Right lobe of liver (tissue), 6 donors: ENCODE data around the gene MTMR1. TPM values are rescaled to one million over a fixed set of nuclear protein-coding genes. Genes with fewer than 3 reads are reported as not detected.

Source experiments
- ATAC-seq, 4 donors: fragments of 200-7000 bp; cut with Tn5 transposase; one replicate each; pipeline ENCODE4 v1.9.1; 2020; ENCODE audit warnings: mild to moderate bottlenecking in 4 of 4, moderate library complexity in 4 of 4
- DNase-seq, 3 donors: peaks; one replicate each; pipeline ENCODE4 v3.0.0-alpha.2; 2020
- H3K27ac ChIP-seq, 3 donors: fragments of 200-600 bp; one replicate each; pipeline ENCODE4 v1.8.0; 2022
- H3K27me3 ChIP-seq, 2 donors: fragments of 200-600 bp; one replicate each; pipeline ENCODE4 v1.8.0; 2022
- H3K36me3 ChIP-seq, 4 donors: fragments of 200-600 bp; sonication (generic) in 1 of 4; one replicate each; pipeline versions ENCODE4 v1.5.1 to v1.8.0; 2017 to 2022; ENCODE audit warnings: control low read depth in 1 of 4
- H3K4me1 ChIP-seq, 4 donors: fragments of 200-600 bp; sonication (generic) in 1 of 4; one replicate each; pipeline versions ENCODE4 v1.5.1 to v1.8.0; 2017 to 2022; ENCODE audit warnings: control low read depth in 1 of 4
- H3K4me3 ChIP-seq, 3 donors: fragments of 200-600 bp; one replicate each; pipeline ENCODE4 v1.8.0; 2022
- H3K9me3 ChIP-seq, 4 donors: fragments of 200-600 bp; sonication (generic) in 1 of 4; one replicate each; pipeline versions ENCODE4 v1.5.1 to v1.8.0; 2017 to 2022; ENCODE audit warnings: control low read depth in 1 of 4
- POLR2A ChIP-seq: fragments of 450-650 bp; IDR thresholded peaks from one replicate; pipeline ENCODE4 v1.6.1; 2017; ENCODE audit warnings: antibody characterized with exemption, mild to moderate bottlenecking
- WGBS: methylation state at CpG from one replicate; pipeline ENCODE4 v1.1.6; 2018; ENCODE audit warnings: low coverage, low lambda C conversion rate; ENCODE audit not compliant: insufficient coverage; ENCODE audit errors: missing lambda C conversion rate; 5-methylcytosine and 5-hydroxymethylcytosine counted together
- intact Hi-C, 2 donors: fragments of 100-400 bp; cut with DNase I; formaldehyde crosslinking; loops; one replicate each; pipeline versions ENCODE4 v1.11.2 to v1.14.1; 2022
- total RNA-seq, 6 experiments: library from RNA; depleted of rRNA in 2 of 6; stranded (reverse); fragments of >200 nt in 2 of 6; fragmentation: NEBNext Ultra II Directional in 3 of 6; extraction: Animal tissue kit (Norgen Biotek cat#: 25700) in 3 of 6; gene quantifications; one replicate each; pipeline versions ENCODE4 v1.1.0 to v1.2.4, GENCODE V29; 2016 to 2023
- TF ChIP-seq, protein P1 (sequence below), 4 donors: fragments of 200-600 bp in 3 of 4; fragments of 450-650 bp in 1 of 4; IDR thresholded peaks; one replicate each; pipeline versions ENCODE4 v1.5.1 to v1.8.0; 2016 to 2022; ENCODE audit warnings: antibody characterized with exemption in 4 of 4, mild to moderate bottlenecking in 2 of 4
- donor health status: DM: no; HTN: yes; CAD: no.
- donor health status: DM: no; HTN: no; CAD: no.
- donor health status: DM: no; HTN: no; CAD: no.
- donor health status: DM: no; HTN: yes; CAD: no.
- donor health status: DM: no; HTN: yes; CAD: no.

MTMR1 gene
- total RNA-seq, 6 experiments from 2014 or later, result 7.6 to 11.2 (median 9.4) TPM

DNA sequence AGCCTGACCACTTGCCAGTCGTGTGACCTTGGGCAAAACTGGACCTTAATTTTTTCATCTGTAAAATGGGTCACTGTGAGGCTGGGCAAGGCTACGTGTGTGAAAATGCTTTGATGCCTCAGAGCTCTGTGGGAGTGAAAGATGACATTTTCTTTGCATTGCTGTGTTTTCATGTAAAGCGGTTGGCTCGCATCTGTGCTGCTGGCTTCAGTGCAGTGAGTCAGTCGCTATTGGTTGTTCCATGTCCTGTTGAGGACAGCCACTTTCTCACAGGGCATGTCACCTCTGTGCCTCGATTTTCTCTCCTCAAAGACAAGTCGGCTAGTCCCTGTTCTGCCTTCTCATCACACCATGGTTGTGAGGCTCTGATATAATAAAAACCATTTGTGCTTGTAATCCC, 4.4 kb downstream of the MTMR1 start:
- Histone ChIP-seq H3K4me1 (peaks cover 0 to 5% (median 0%) of the 10 kb centered on the region in 4 donors), H3K36me3 (no peaks in the 10 kb centered on the region), H3K9me3 (no peaks in the 10 kb centered on the region), H3K27me3 (no peaks in the 10 kb centered on the region), H3K4me3 (no peak overlapping the region), H3K27ac (no peak overlapping the region)
- WGBS, result 63% methylated on average over 3 of the region's 7 CpGs
- ATAC-seq (no peak), DNase-seq (no peak)
- intact Hi-C loops, result no loop called here
- TF ChIP-seq, protein P1, sequence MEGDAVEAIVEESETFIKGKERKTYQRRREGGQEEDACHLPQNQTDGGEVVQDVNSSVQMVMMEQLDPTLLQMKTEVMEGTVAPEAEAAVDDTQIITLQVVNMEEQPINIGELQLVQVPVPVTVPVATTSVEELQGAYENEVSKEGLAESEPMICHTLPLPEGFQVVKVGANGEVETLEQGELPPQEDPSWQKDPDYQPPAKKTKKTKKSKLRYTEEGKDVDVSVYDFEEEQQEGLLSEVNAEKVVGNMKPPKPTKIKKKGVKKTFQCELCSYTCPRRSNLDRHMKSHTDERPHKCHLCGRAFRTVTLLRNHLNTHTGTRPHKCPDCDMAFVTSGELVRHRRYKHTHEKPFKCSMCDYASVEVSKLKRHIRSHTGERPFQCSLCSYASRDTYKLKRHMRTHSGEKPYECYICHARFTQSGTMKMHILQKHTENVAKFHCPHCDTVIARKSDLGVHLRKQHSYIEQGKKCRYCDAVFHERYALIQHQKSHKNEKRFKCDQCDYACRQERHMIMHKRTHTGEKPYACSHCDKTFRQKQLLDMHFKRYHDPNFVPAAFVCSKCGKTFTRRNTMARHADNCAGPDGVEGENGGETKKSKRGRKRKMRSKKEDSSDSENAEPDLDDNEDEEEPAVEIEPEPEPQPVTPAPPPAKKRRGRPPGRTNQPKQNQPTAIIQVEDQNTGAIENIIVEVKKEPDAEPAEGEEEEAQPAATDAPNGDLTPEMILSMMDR (IDR thresholded peaks at IDR 0.05), result no peak
- no peak for TF ChIP-seq POLR2A

DNA sequence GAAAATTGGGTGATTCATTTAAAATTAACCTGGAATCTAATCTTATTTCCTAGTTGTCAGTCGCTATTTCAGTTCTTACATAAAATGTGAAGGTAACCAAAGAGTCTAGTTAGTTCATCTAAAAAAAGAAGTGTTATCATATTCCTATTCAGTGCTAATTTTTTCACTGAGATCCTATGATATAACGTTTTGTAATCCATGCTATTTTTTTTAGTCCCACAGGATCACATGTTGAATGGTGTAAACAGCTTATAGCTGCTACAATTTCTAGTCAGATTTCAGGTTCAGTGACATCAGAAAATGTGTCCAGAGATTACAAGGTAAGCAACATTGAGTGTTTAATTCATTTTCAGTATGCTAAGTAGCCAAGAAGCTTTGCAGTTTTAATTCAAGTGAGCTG, 5.8 kb downstream of the MTMR1 start:
- WGBS, result 32% methylated on average over 2 of the region's 2 CpGs
- ATAC-seq (no peak), DNase-seq (no peak)
- H3K27ac ChIP-seq, result no peak overlapping the region
- H3K9me3 ChIP-seq, result no peaks in the 10 kb centered on the region
- no peaks in the 10 kb centered on the region for H3K36me3 ChIP-seq
- no peaks in the 10 kb centered on the region for H3K27me3 ChIP-seq
- intact Hi-C loops, result no loop called here
- H3K4me3 ChIP-seq, result no peak overlapping the region
- TF ChIP-seq, protein P1 (IDR thresholded peaks at IDR 0.05), result no peak
- TF ChIP-seq POLR2A, result no peak
- peaks cover 0 to 5% (median 0%) of the 10 kb centered on the region in 4 donors for H3K4me1 ChIP-seq

- H3K27me3 ChIP-seq, result no peaks in the 10 kb centered on the region
- no peak overlapping the region for H3K27ac ChIP-seq
- no peaks in the 10 kb centered on the region for H3K4me1 ChIP-seq
- TF ChIP-seq, protein P1 (IDR thresholded peaks at IDR 0.05), result no peak
- TF ChIP-seq POLR2A, result no peak
- no peaks in the 10 kb centered on the region for H3K36me3 ChIP-seq
- intact Hi-C loops, result no loop called here
- no peak for DNase-seq
- ATAC-seq, result no peak
- H3K9me3 ChIP-seq, result no peaks in the 10 kb centered on the region
- H3K4me3 ChIP-seq, result no peak overlapping the region
Measured at GRCh38 chrX:150700107-150700506, 6.9 kb downstream of the MTMR1 start.

GRCh38 chrX:150701377-150701776, 8.2 kb downstream of the MTMR1 start:
- 89% methylated on average over 1 of the region's 1 CpG for WGBS
- ATAC-seq, result no peak
- H3K27me3 ChIP-seq, result no peaks in the 10 kb centered on the region
- H3K4me1 ChIP-seq, result no peaks in the 10 kb centered on the region
- H3K36me3 ChIP-seq, result no peaks in the 10 kb centered on the region
- TF ChIP-seq POLR2A, result no peak
- TF ChIP-seq, protein P1 (IDR thresholded peaks at IDR 0.05), result no peak
- DNase-seq, result no peak
- intact Hi-C loops, result no loop called here
- H3K9me3 ChIP-seq, result no peaks in the 10 kb centered on the region
- H3K27ac ChIP-seq, result no peak overlapping the region
- H3K4me3 ChIP-seq, result no peak overlapping the region

DNA sequence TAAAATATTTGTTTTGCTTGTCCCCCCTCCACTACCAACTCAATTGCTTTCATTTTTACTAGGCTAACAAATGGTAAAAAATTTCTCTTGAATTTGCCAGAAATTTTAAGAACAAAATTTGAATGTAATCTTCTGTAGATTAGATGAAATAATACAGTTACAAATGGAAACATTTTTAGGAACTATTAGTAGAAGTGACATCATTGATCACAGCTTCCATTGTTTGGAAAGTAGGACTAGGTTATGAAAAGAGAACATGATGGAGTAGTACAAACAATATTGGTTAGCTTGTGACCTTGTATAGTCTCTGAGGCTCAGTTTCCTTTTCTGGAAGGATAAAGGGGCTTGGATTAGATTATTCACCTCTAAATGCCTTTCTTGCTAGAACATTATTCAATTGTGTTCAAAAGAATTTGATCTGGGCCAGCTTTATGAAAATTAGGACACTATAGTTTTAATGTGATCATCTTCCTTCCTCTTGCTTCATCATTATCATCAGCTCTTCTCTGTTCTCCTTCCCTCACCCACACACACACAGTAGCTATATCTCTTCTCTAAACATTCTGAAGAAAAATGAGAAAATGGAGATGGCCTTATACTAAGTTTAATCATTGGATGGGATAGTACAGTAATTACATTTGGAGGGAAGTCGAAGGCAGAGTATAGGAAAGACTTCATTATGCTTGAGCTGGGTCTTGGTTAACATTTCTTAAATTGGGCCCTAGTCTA, 9.9 kb downstream of the MTMR1 start:
- no peak for TF ChIP-seq POLR2A
- TF ChIP-seq, protein P1 (IDR thresholded peaks at IDR 0.05), result no peak
- DNase-seq, result no peak
- Histone ChIP-seq H3K4me3 (no peak overlapping the region), H3K27ac (no peak overlapping the region), H3K4me1 (no peaks in the 10 kb centered on the region), H3K27me3 (no peaks in the 10 kb centered on the region), H3K9me3 (no peaks in the 10 kb centered on the region), H3K36me3 (no peaks in the 10 kb centered on the region)
- intact Hi-C loops, result no loop called here
- no peak for ATAC-seq
- 53% methylated on average over 1 of the region's 1 CpG for WGBS
